OCI-LY1 (cell line): ENCODE data around the gene SYNDIG1.

Source experiments
- EZH2 ChIP-seq: fragments of 200-600 bp; sonication (generic), shearing (Covaris generic); IDR thresholded peaks from 2 replicates; pipeline ENCODE4 v1.8.0; 2017; ENCODE audit warnings: borderline replicate concordance, mixed run types, mild to moderate bottlenecking, antibody characterized with exemption, low read length, moderate library complexity, mixed read lengths
- TF ChIP-seq, protein P1 (sequence below): fragments of 200-600 bp; sonication (generic), shearing (Covaris generic); IDR thresholded peaks from 2 replicates; pipeline ENCODE4 v1.5.1; 2017; ENCODE audit warnings: mild to moderate bottlenecking, antibody characterized with exemption, low read length, moderate library complexity, mixed read lengths

DNA sequence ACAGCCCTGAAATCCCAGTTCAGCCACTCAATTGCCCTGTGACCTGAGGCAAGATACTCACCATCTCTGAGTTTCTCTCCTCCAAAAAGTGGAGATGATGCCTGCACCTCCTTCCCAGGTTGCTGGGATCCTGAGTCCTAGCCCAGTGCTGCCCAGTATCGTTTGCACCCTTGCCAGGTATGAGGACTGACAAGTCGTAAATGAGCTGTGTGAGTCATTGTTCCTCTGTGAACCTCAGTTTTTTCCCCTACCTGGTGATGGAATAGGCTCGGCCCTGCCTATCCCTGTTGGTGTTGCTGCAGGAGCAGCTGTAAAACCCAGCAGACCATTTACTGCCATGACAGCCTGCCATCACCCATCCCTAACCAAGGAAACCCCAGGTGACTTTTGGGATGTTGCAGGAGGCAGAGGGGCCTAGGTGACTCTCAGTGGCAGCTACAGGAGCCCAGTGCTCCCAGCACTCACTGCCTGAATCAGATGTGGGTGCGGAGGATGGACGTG is 229.3 kb downstream of the SYNDIG1 start:
- TF ChIP-seq, protein P1, sequence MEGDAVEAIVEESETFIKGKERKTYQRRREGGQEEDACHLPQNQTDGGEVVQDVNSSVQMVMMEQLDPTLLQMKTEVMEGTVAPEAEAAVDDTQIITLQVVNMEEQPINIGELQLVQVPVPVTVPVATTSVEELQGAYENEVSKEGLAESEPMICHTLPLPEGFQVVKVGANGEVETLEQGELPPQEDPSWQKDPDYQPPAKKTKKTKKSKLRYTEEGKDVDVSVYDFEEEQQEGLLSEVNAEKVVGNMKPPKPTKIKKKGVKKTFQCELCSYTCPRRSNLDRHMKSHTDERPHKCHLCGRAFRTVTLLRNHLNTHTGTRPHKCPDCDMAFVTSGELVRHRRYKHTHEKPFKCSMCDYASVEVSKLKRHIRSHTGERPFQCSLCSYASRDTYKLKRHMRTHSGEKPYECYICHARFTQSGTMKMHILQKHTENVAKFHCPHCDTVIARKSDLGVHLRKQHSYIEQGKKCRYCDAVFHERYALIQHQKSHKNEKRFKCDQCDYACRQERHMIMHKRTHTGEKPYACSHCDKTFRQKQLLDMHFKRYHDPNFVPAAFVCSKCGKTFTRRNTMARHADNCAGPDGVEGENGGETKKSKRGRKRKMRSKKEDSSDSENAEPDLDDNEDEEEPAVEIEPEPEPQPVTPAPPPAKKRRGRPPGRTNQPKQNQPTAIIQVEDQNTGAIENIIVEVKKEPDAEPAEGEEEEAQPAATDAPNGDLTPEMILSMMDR = no peak
- TF ChIP-seq EZH2 = no peak
